IMR-90 (cell line): Measurements from ENCODE around the gene BANP. TPM values are rescaled to one million over a fixed set of nuclear protein-coding genes. Genes with fewer than 3 reads are reported as not detected.

Experiments used
- ATAC-seq: fragments of 200-7000 bp; cut with Tn5 transposase; 2 replicates; pipeline ENCODE4 v1.9.1; 2020; ENCODE audit warnings: low read depth, mild to moderate bottlenecking, moderate library complexity
- BruUV-seq: library from RNA; stranded (reverse); fragments of 400-500 nt; replicated peaks from 2 replicates; lab custom pipeline; 2021; lab: Mats Ljungman, UMichigan
- CTCF ChIA-PET: fragments of 300-600 bp; formaldehyde crosslinking; extraction: SDS; loops from one replicate; lab custom pipeline; 2021; ENCODE audit warnings: antibody characterized with exemption; lab: Yijun Ruan, JAX
- POLR2A ChIA-PET: fragments of 300-600 bp; sonication (Branson Sonifier 250); formaldehyde crosslinking; loops from one replicate; lab custom pipeline; 2022; ENCODE audit warnings: antibody characterized with exemption; ENCODE audit not compliant: unreplicated experiment; lab: Charles Lee
- DNase-seq: peaks from one replicate; pipeline ENCODE4 v3.0.0; 2013
- H2AFZ ChIP-seq: replicated peaks from 2 replicates; pipeline ENCODE3; 2013; ENCODE audit warnings: low read length, mild to moderate bottlenecking; ENCODE audit not compliant: poor library complexity
- H2AK5ac ChIP-seq: 2 replicates; pipeline ENCODE4 v1.6.1; 2013; ENCODE audit warnings: low read depth, low read length, inconsistent platforms
- H2AK9ac ChIP-seq: replicated peaks from 2 replicates; pipeline ENCODE3; 2013; ENCODE audit warnings: mild to moderate bottlenecking, low read depth, low read length, moderate library complexity; ENCODE audit not compliant: poor library complexity
- H2BK120ac ChIP-seq: 2 replicates; pipeline ENCODE4 v1.6.1; 2013; ENCODE audit warnings: low read depth, low read length, inconsistent platforms
- H2BK15ac ChIP-seq: 3 replicates; pipeline ENCODE4 v1.6.1; 2013; ENCODE audit warnings: low read depth, low read length, inconsistent platforms
- H2BK20ac ChIP-seq: 2 replicates; pipeline ENCODE4 v1.6.1; 2013; ENCODE audit warnings: low read depth, mild to moderate bottlenecking, inconsistent platforms, low read length, moderate library complexity
- H2BK5ac ChIP-seq: 2 replicates; pipeline ENCODE4 v1.6.1; 2013; ENCODE audit warnings: mild to moderate bottlenecking, low read depth, low read length, inconsistent platforms; ENCODE audit not compliant: poor library complexity, severe bottlenecking
- H3K14ac ChIP-seq: replicated peaks from 2 replicates; pipeline ENCODE4 v1.6.1; 2013; ENCODE audit warnings: low read depth, low read length, inconsistent platforms
- H3K18ac ChIP-seq: 2 replicates; pipeline ENCODE4 v1.6.1; 2013; ENCODE audit warnings: low read depth, low read length, control low read depth
- H3K23ac ChIP-seq: 2 replicates; pipeline ENCODE4 v1.6.1; 2013; ENCODE audit warnings: low read depth, low read length, inconsistent platforms
- H3K27ac ChIP-seq: 2 replicates; pipeline ENCODE4 v1.5.1; 2013; ENCODE audit warnings: mild to moderate bottlenecking, control low read depth, low read length; ENCODE audit not compliant: insufficient read depth
- H3K27me3 ChIP-seq: 2 replicates; pipeline ENCODE4 v1.6.1; 2013; ENCODE audit warnings: low read length; ENCODE audit not compliant: control insufficient read depth, insufficient read depth
- H3K36me3 ChIP-seq: 2 replicates; pipeline ENCODE4 v1.6.1; 2013; ENCODE audit warnings: low read length, mixed read lengths; ENCODE audit not compliant: control insufficient read depth, insufficient read depth
- H3K4ac ChIP-seq: 2 replicates; pipeline ENCODE4 v1.6.1; 2013; ENCODE audit warnings: low read depth, low read length, inconsistent platforms
- H3K4me1 ChIP-seq: 2 replicates; pipeline ENCODE4 v1.6.1; 2013; ENCODE audit warnings: low read length, mixed read lengths; ENCODE audit not compliant: control insufficient read depth, insufficient read depth
- H3K4me2 ChIP-seq: 2 replicates; pipeline ENCODE4 v1.6.1; 2013; ENCODE audit warnings: low read depth, mild to moderate bottlenecking, control low read depth, low read length, moderate library complexity
- H3K4me3 ChIP-seq: 2 replicates; pipeline ENCODE4 v1.5.1; 2013; ENCODE audit warnings: low read depth, mild to moderate bottlenecking, control low read depth, low read length, moderate library complexity; ENCODE audit not compliant: insufficient read depth
- H3K56ac ChIP-seq: 2 replicates; pipeline ENCODE4 v1.6.1; 2013; ENCODE audit warnings: low read length, inconsistent platforms; ENCODE audit not compliant: insufficient read depth; ENCODE audit errors: extremely low read depth
- H3K79me1 ChIP-seq, 2 experiments: 2 replicates each; pipeline ENCODE4 v1.6.1; 2013; ENCODE audit warnings: low read length in 2 of 2, inconsistent platforms in 1 of 2, low read depth in 1 of 2
- H3K9ac ChIP-seq: 2 replicates; pipeline ENCODE4 v1.6.1; 2013; ENCODE audit warnings: low read depth, low read length, control low read depth
- H3K9me1 ChIP-seq: 2 replicates; pipeline ENCODE4 v1.6.1; 2013; ENCODE audit warnings: low read length, inconsistent platforms; ENCODE audit not compliant: insufficient read depth
- H3K9me3 ChIP-seq: 2 replicates; pipeline ENCODE4 v1.6.1; 2013; ENCODE audit warnings: low read length; ENCODE audit not compliant: control insufficient read depth, insufficient read depth
- H4K20me1 ChIP-seq: 2 replicates; pipeline ENCODE4 v1.6.1; 2013; ENCODE audit warnings: low read length, inconsistent platforms; ENCODE audit not compliant: insufficient read depth
- H4K5ac ChIP-seq: 2 replicates; pipeline ENCODE4 v1.6.1; 2013; ENCODE audit warnings: mild to moderate bottlenecking, low read depth, low read length, control low read depth
- H4K8ac ChIP-seq, 2 experiments: 2 replicates each; pipeline ENCODE4 v1.6.1; 2013; ENCODE audit warnings: low read depth in 2 of 2, low read length in 2 of 2, control low read depth in 1 of 2, inconsistent platforms in 1 of 2
- H4K91ac ChIP-seq: 2 replicates; pipeline ENCODE4 v1.6.1; 2013; ENCODE audit warnings: low read depth, low read length, inconsistent platforms; ENCODE audit not compliant: insufficient read depth
- BHLHE40 ChIP-seq: fragments of 150-350 bp; IDR thresholded peaks from 2 replicates; pipeline ENCODE4 v1.6.1; 2016; ENCODE audit warnings: mild to moderate bottlenecking, low read depth, low read length
- CHD1 ChIP-seq: IDR thresholded peaks from 2 replicates; pipeline ENCODE4 v1.6.1; 2012; ENCODE audit warnings: low read depth, low read length, improper control_type of control experiment
- CTCF ChIP-seq: conservative IDR thresholded peaks from 2 replicates; pipeline ENCODE4 v1.5.1; 2012; ENCODE audit warnings: mild to moderate bottlenecking, low read depth, low read length, improper control_type of control experiment
- ELK1 ChIP-seq: fragments of 150-350 bp; IDR thresholded peaks from 2 replicates; pipeline ENCODE4 v1.6.1; 2016; ENCODE audit warnings: low read depth, mild to moderate bottlenecking, low read length, moderate library complexity, borderline replicate concordance
- FOS ChIP-seq: fragments of 150-350 bp; IDR thresholded peaks from 2 replicates; pipeline ENCODE4 v1.6.1; 2016; ENCODE audit warnings: low read depth, low read length
- MAZ ChIP-seq: IDR thresholded peaks from 2 replicates; pipeline ENCODE4 v1.6.1; 2012; ENCODE audit warnings: low read depth, mild to moderate bottlenecking, low read length, improper control_type of control experiment, moderate library complexity, borderline replicate concordance
- NFE2L2 ChIP-seq: fragments of 150-350 bp; IDR thresholded peaks from 2 replicates; pipeline ENCODE4 v1.6.1; 2016; ENCODE audit warnings: low read depth, mild to moderate bottlenecking, low read length
- POLR2A ChIP-seq: IDR thresholded peaks from 2 replicates; pipeline ENCODE4 v1.6.1; 2012; ENCODE audit warnings: mild to moderate bottlenecking, low read depth, low read length
- RAD21 ChIP-seq: IDR thresholded peaks from 2 replicates; pipeline ENCODE4 v1.6.1; 2012; ENCODE audit warnings: low read length, improper control_type of control experiment
- RCOR1 ChIP-seq: IDR thresholded peaks from 2 replicates; pipeline ENCODE4 v1.6.1; 2012; ENCODE audit warnings: mild to moderate bottlenecking, low read length, improper control_type of control experiment; ENCODE audit not compliant: insufficient replicate concordance
- RFX5 ChIP-seq: IDR thresholded peaks from 2 replicates; pipeline ENCODE4 v1.8.0; 2012; ENCODE audit warnings: low read depth, mild to moderate bottlenecking, low read length, moderate library complexity
- SMC3 ChIP-seq: fragments of 150-350 bp; IDR thresholded peaks from 2 replicates; pipeline ENCODE4 v1.6.1; 2016; ENCODE audit warnings: low read depth, mild to moderate bottlenecking, antibody characterized with exemption, low read length, moderate library complexity
- USF2 ChIP-seq: fragments of 150-350 bp; IDR thresholded peaks from 2 replicates; pipeline ENCODE4 v1.6.1; 2017; ENCODE audit warnings: mild to moderate bottlenecking, antibody characterized with exemption, low read length, low read depth
- WGBS, 2 experiments: methylation state at CpG; one replicate each; pipeline versions ENCODE4 v1.1.5 to v1.1.7; 2013; ENCODE audit warnings: missing lambda C conversion rate in 2 of 2; ENCODE audit not compliant: insufficient read length in 1 of 2; ENCODE audit errors: extremely low coverage in 2 of 2; 5-methylcytosine and 5-hydroxymethylcytosine counted together
- dilution Hi-C: fragments of 300-500 bp; cut with HindIII; formaldehyde crosslinking; loops from one replicate; pipeline ENCODE4 v1.14.3; 2018; ENCODE audit warnings: low sequenced_read_pairs; ENCODE audit not compliant: unreplicated experiment
- in situ Hi-C: fragments of 300-500 bp; cut with MboI; formaldehyde crosslinking; loops from 3 replicates; pipeline ENCODE4 v1.14.3; 2019; ENCODE audit warnings: low sequenced_read_pairs, inconsistent platforms, mixed read lengths
- intact Hi-C: fragments of 100-400 bp; cut with micrococcal nuclease; formaldehyde crosslinking; loops from 2 replicates; pipeline ENCODE4 v1.10.0; 2022
- polyA plus RNA-seq, 3 experiments: library from polyadenylated mRNA; depleted of rRNA; stranded (reverse); fragments of >200 nt; gene quantifications; 2 replicates each; pipeline ENCODE4 v1.2.3, GENCODE V29; 2012; ENCODE audit warnings: low replicate concordance in 1 of 3
- total RNA-seq: library from RNA; depleted of rRNA; stranded (reverse); fragments of >200 nt; gene quantifications from 2 replicates; pipeline ENCODE4 v1.2.3, GENCODE V29; 2012

The BANP gene
- total and polyA plus RNA-seq, 2 of the 4 experiments (the other 2 are of a cell fraction), result 17.4 to 17.9 TPM

- H3K27ac ChIP-seq, result no peak overlapping the region
- H3K14ac ChIP-seq, result no peak overlapping the region
- DNase-seq, result no peak
- no peak overlapping the region for H3K18ac ChIP-seq
- H2AFZ ChIP-seq, result no peak overlapping the region
- H2AK9ac ChIP-seq, result no peak overlapping the region
- H3K9me1 ChIP-seq, result no peaks in the 10 kb centered on the region
- no peaks in the 10 kb centered on the region for H4K20me1 ChIP-seq
- ChIA-PET CTCF (no interaction called here), POLR2A (no interaction called here)
- peaks cover 19% of the 10 kb centered on the region for H3K27me3 ChIP-seq
- BruUV-seq, result no TSS peak
- H2BK15ac ChIP-seq, result no peak overlapping the region
- H3K23ac ChIP-seq, result no peak overlapping the region
- no peaks in the 10 kb centered on the region for H3K36me3 ChIP-seq
- no peak overlapping the region for H3K4me2 ChIP-seq
- H3K9ac ChIP-seq, result no peak overlapping the region
- no peak overlapping the region for H3K4me3 ChIP-seq
- H2BK5ac ChIP-seq, result no peak overlapping the region
- dilution Hi-C loops, result no loop called here
- H3K79me1 ChIP-seq, result no peaks in the 10 kb centered on the region
- no peaks in the 10 kb centered on the region for H3K4me1 ChIP-seq
- H3K9me3 ChIP-seq, result no peaks in the 10 kb centered on the region
- H4K91ac ChIP-seq, result no peak overlapping the region
- H2BK120ac ChIP-seq, result no peak overlapping the region
- intact Hi-C loops, result no loop called here
- H2BK20ac ChIP-seq, result no peak overlapping the region
- in situ Hi-C loops, result no loop called here
- no peak overlapping the region for H3K56ac ChIP-seq
- H2AK5ac ChIP-seq, result no peak overlapping the region
- H4K8ac ChIP-seq, result no peak overlapping the region
- no peak for ATAC-seq
- no peak overlapping the region for H3K4ac ChIP-seq
- H4K5ac ChIP-seq, result no peak overlapping the region
- 67% methylated on average over 2 of the region's 13 CpGs; no CpG with 5 or more reads in 1 of the 2 experiments for WGBS, 2 experiments
- TF ChIP-seq FOS, result no peak
- TF ChIP-seq SMC3, result no peak
- TF ChIP-seq POLR2A, result no peak
- no peak for TF ChIP-seq USF2
- no peak for TF ChIP-seq RAD21
- no peak for TF ChIP-seq ELK1
- no peak for TF ChIP-seq NFE2L2
- TF ChIP-seq RFX5, result no peak
- TF ChIP-seq CTCF, result no peak
- TF ChIP-seq RCOR1, result no peak
- no peak for TF ChIP-seq CHD1
- TF ChIP-seq BHLHE40, result no peak
- no peak for TF ChIP-seq MAZ
Measured at GRCh38 chr16:87939562-87940423, 11.4 kb upstream of the BANP start.
